Testis (tissue), 3 donors: ENCODE measurements around the gene GLT1D1. TPM values are rescaled to one million over a fixed set of nuclear protein-coding genes. Genes with fewer than 3 reads are reported as not detected.

Experiments
- DNase-seq: peaks from one replicate; pipeline ENCODE4 v3.0.0-alpha.2; 2019
- H3K27ac ChIP-seq, 2 donors: fragments of 200-600 bp; sonication (generic); one replicate each; pipeline ENCODE4 v1.5.1; 2019
- H3K27me3 ChIP-seq: fragments of 200-600 bp; sonication (generic); one replicate; pipeline ENCODE4 v1.5.1; 2019
- H3K36me3 ChIP-seq: fragments of 200-600 bp; sonication (generic); one replicate; pipeline ENCODE4 v1.5.1; 2017; ENCODE audit warnings: low read depth; ENCODE audit errors: missing control alignments
- H3K4me1 ChIP-seq: fragments of 200-600 bp; sonication (generic); one replicate; pipeline ENCODE4 v1.5.1; 2019
- H3K4me3 ChIP-seq, 2 donors: fragments of 200-600 bp; sonication (generic); one replicate each; pipeline ENCODE4 v1.5.1; 2017 to 2019
- H3K9me3 ChIP-seq: fragments of 200-600 bp; sonication (generic); one replicate; pipeline ENCODE4 v1.5.1; 2017
- CTCF ChIP-seq, 3 experiments: fragments of 450-650 bp in 2 of 3; fragments of 200-600 bp in 1 of 3; sonication (generic) in 1 of 3; IDR thresholded peaks; one replicate each; pipeline ENCODE4 v1.5.1; 2016 to 2019; ENCODE audit warnings: antibody characterized with exemption in 3 of 3, mild to moderate bottlenecking in 2 of 3, moderate library complexity in 1 of 3
- POLR2A ChIP-seq: fragments of 450-650 bp; IDR thresholded peaks from one replicate; pipeline ENCODE4 v1.6.1; 2017; ENCODE audit warnings: antibody characterized with exemption, mild to moderate bottlenecking, moderate library complexity
- WGBS, 2 donors: methylation state at CpG; one replicate each; pipeline ENCODE4 v1.1.5; 2018; 5-methylcytosine and 5-hydroxymethylcytosine counted together
- intact Hi-C: fragments of 100-400 bp; cut with DNase I; formaldehyde crosslinking; loops from one replicate; pipeline ENCODE4 v1.15.1; 2023; ENCODE audit warnings: low total_unique reads
- polyA plus RNA-seq: library from polyadenylated mRNA; stranded (reverse); fragments of 350-450 nt; fragmentation: Illumina TruSeq; extraction: RNeasy Lipid Tissue Mini Kit (QIAGEN cat#74804); gene quantifications from one replicate; pipeline ENCODE4 v1.2.3, GENCODE V29; 2014; ENCODE audit warnings: low read depth, low replicate concordance; ENCODE audit not compliant: insufficient read depth
- total RNA-seq, 2 donors: library from RNA; depleted of rRNA; stranded (reverse); fragments of >200 nt; gene quantifications; one replicate each; pipeline ENCODE4 v1.2.3, GENCODE V29; 2016

GLT1D1 gene
- total and polyA plus RNA-seq, 3 donors from 2014 or later: 10.0 to 42.3 (median 18.0) TPM

DNA sequence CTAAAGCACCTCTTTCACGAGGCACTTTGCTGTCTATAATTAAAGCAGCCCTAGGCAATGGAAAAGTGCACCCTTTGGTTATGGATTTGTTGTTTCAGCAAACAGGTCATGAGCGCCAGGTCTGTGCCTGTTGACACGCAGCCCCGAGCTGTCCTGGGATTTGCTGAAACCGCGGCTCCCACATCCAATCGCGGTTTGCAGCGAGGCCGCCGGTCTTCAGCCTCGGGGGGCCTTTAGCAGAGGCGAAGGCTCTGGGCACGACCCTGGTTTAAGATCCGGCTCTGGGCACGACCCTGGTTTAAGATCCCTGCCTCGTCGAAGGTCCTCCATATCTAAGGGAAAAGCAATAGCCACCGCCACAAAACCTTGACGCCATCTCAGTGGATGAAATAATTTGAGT, 79.2 kb downstream of the GLT1D1 start:
- peak overlapping the region; percentile 19 to 44 for H3K4me3 ChIP-seq
- H3K27ac ChIP-seq: no peak overlapping the region
- intact Hi-C loops: no loop called here
- 58 to 70% methylated on average over 5 to 20 of the region's 20 CpGs for WGBS, 2 donors
- DNase-seq: peak; percentile 19
- TF ChIP-seq CTCF (IDR thresholded peaks at IDR 0.05) (no peak), POLR2A (no peak)
- no peaks in the 10 kb centered on the region for H3K36me3 ChIP-seq
- no peaks in the 10 kb centered on the region for H3K4me1 ChIP-seq
- H3K27me3 ChIP-seq: no peaks in the 10 kb centered on the region
- H3K9me3 ChIP-seq: no peaks in the 10 kb centered on the region

DNA sequence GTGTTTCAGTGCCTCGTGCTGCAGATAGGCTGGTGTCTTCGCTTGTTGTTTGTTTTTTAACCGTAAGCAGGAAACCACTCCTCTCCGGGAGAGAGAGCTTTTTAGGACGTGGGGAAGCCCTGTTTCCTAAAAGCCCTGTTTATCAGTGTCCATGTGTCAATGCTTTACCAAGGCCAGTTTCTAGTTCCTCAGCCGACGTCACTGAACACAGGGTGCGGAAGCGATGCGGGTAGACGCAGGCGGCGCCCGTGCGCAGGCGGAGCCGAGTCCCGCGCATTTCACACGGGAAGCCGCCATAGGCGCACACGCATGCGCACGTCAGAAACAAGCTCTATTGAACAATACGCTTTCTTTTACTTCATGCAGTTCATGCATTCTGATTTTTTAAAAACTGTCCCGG, 79.8 kb downstream of the GLT1D1 start:
- Histone ChIP-seq H3K36me3 (no peaks in the 10 kb centered on the region), H3K27me3 (no peaks in the 10 kb centered on the region), H3K9me3 (no peaks in the 10 kb centered on the region), H3K4me3 (peak overlapping the region; percentile 19 to 44), H3K4me1 (no peaks in the 10 kb centered on the region), H3K27ac (no peak overlapping the region)
- intact Hi-C loops: no loop called here
- no peak for TF ChIP-seq POLR2A
- no peak for TF ChIP-seq CTCF (IDR thresholded peaks at IDR 0.05)
- 70 to 76% methylated on average over 27 of the region's 27 CpGs for WGBS, 2 donors
- DNase-seq: peak; percentile 51

GRCh38 chr12:128933926-128934325, 80.6 kb downstream of the GLT1D1 start:
- Histone ChIP-seq H3K27ac (no peak overlapping the region), H3K36me3 (no peaks in the 10 kb centered on the region), H3K4me1 (no peaks in the 10 kb centered on the region), H3K4me3 (no peak overlapping the region), H3K27me3 (no peaks in the 10 kb centered on the region), H3K9me3 (no peaks in the 10 kb centered on the region)
- DNase-seq: no peak
- 84 to 86% methylated on average over 7 of the region's 7 CpGs for WGBS, 2 donors
- intact Hi-C loops: no loop called here
- TF ChIP-seq CTCF (IDR thresholded peaks at IDR 0.05) (no peak), POLR2A (no peak)

DNA sequence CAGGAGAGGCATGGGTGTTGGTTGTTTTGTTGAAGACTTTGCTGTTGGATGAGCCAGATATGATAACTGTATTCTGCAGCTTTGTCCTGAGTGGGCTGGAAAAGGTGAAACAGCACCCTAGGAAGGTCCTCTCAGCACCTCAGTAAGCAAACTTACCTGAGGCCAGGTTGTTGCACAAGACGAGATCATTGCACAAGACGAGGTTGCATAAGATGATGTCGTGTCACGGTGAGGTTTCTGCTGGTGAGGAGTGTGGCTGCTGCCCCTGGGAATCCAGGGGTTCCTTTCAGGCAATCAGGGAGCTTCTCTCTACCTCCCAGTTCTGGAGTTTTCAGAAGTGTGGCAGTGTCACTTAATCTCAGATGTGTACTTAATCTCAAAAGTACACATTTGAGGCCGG, 85.6 kb downstream of the GLT1D1 start:
- WGBS, 2 donors: 81 to 91% methylated on average over 5 of the region's 5 CpGs
- Histone ChIP-seq H3K36me3 (no peaks in the 10 kb centered on the region), H3K27me3 (no peaks in the 10 kb centered on the region), H3K4me1 (no peaks in the 10 kb centered on the region), H3K4me3 (no peak overlapping the region), H3K9me3 (no peaks in the 10 kb centered on the region), H3K27ac (no peak overlapping the region)
- intact Hi-C loops: no loop called here
- no peak for TF ChIP-seq CTCF (IDR thresholded peaks at IDR 0.05)
- TF ChIP-seq POLR2A: no peak
- DNase-seq: no peak

DNA sequence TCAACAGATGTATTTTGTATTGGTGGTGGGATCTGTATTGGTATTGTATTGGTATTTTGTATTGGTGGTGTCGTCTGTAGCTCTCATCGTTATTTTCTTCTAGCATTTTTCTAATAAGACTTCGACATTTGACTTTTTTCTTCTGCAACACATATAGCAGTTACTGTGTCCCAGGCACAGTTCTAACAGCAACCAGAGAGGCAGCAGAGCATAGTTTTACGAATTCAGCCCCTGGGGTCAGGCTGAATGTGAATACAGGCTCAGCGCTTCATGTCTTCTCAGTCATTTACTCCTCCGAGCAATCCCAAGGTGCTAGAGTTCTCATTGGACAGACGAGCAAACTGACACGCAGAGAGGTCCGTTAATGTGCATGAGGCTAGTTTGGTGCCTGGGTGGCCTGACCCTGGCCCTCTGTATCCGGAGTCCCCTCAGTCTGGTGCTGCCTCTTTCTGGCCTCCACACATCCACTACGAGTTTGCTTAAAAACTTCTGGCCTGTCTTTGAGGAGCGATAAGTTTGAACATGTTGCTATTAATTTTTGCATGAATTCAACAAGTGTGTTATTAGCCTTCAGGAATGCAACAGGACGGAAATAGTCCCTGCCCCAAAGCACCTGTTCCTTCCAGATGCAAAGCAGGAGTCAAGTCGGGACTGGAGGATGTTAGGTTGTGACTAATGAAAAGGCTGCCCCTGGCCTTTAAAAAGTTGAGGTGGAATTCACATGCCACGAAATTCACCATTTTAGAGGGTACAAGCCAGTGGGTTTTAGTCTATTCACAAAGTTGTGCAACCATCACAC, 87.0 kb downstream of the GLT1D1 start:
- Histone ChIP-seq H3K4me1 (no peaks in the 10 kb centered on the region), H3K27ac (no peak overlapping the region), H3K4me3 (no peak overlapping the region), H3K9me3 (no peaks in the 10 kb centered on the region), H3K27me3 (no peaks in the 10 kb centered on the region), H3K36me3 (no peaks in the 10 kb centered on the region)
- DNase-seq: no peak
- no peak for TF ChIP-seq POLR2A
- TF ChIP-seq CTCF (IDR thresholded peaks at IDR 0.05): no peak
- intact Hi-C loops: no loop called here
- WGBS, 2 donors: 86 to 90% methylated on average over 15 of the region's 15 CpGs
